ENCODE results near the gene BMPR1B.

- TF ChIP-seq CTCF (IDR thresholded peaks at IDR 0.05; ENCODE audit: low read depth, low read length, poor library complexity, severe bottlenecking) (no peak), EZH2phosphoT487 (IDR thresholded peaks at IDR 0.05; ENCODE audit: borderline replicate concordance, low read length) (no peak)
Observed at GRCh38 chr4:94871644-94872305, 114.0 kb downstream of the BMPR1B start.

All from DOHH2 (cell line).